Measurements from ENCODE around the gene EEFSEC. TPM values are rescaled to one million over a fixed set of nuclear protein-coding genes. Genes with fewer than 3 reads are reported as not detected.

Gene EEFSEC
- total and polyA plus RNA-seq, 2 experiments from 2014 or later, result 4.9 to 18.7 TPM

DNA sequence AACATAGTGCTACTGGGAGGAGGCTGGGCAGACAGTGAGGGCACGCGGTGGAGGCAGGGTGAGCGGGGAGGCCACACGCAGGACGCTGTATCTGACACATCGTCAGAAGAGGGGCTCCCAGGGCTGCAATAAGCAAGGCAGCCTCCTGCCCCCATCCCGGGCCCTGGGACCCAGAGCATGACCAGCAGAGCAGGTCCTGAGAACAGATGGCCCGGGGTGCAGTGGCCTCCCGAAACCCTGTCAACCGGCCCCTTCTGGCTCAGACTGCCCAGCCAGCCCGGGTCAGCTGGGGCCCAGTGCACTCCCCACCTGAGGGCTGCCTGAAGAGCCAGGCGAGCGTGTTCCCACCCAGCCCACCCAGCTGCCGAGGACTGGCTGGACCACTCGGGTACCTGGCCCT lies 276.0 kb downstream of the EEFSEC start:
- peaks cover 22% of the 10 kb centered on the region for H3K27me3 ChIP-seq (replicated peaks; ENCODE audit: insufficient read depth)
- DNase-seq, result no peak
- H2AFZ ChIP-seq, result no peak overlapping the region
- H3K4me3 ChIP-seq, result no peak overlapping the region
- no peaks in the 10 kb centered on the region for H3K36me3 ChIP-seq (ENCODE audit: low read depth)
- H3K9me2 ChIP-seq (ENCODE audit: insufficient read depth), result no peaks in the 10 kb centered on the region
- WGBS, 2 experiments (ENCODE audit: low coverage in 1 of 2, low lambda C conversion rate in 2 of 2, missing lambda C conversion rate in 2 of 2), result 79 to 81% methylated on average over 15 of the region's 15 CpGs
- H3K79me2 ChIP-seq (ENCODE audit: insufficient read depth), result no peaks in the 10 kb centered on the region
- no peak overlapping the region for H3K9ac ChIP-seq
- H3K4me1 ChIP-seq (ENCODE audit: insufficient read depth), result no peaks in the 10 kb centered on the region
- TF ChIP-seq EZH2 (IDR thresholded peaks at IDR 0.05; ENCODE audit: insufficient read depth, poor library complexity, severe bottlenecking) (no peak), EZH2phosphoT487 (IDR thresholded peaks at IDR 0.05; ENCODE audit: insufficient read depth, low read depth) (no peak)
- H3K9me3 ChIP-seq (ENCODE audit: low read depth), result no peaks in the 10 kb centered on the region
- in situ Hi-C loops (cut with MboI), result loop anchor here (10.0 kb wide), 1 partner anchor 166 kb away; no protein-coding TSS in a partner anchor
- H3F3A ChIP-seq (ENCODE audit: insufficient read depth), result no peaks in the 10 kb centered on the region
- H3K27ac ChIP-seq, result no peak overlapping the region
- H3K4me2 ChIP-seq (ENCODE audit: unreplicated experiment), result no peak overlapping the region
- no peaks in the 10 kb centered on the region for H4K20me1 ChIP-seq (ENCODE audit: insufficient read depth)

DNA sequence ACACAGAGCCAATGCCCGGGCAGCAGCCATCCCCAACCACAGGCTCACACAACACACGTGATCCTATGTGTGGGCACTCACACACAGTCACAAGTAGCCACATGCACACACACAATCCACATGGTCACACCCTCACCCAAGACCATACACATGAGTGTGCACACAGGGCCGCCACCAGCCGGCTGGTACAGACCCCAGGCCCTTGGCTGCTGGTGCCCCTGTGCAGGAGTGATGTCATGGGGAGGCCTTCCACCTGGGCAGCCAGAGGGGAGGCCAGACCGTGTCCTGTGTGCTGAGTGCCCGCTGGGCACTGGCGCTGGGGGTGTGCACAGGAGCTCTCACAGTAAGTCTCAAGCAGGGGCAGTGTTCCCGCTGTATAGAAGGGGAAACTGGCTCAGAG lies 276.5 kb downstream of the EEFSEC start:
- Histone ChIP-seq H3K4me1 (ENCODE audit: insufficient read depth) (no peaks in the 10 kb centered on the region), H3F3A (ENCODE audit: insufficient read depth) (no peaks in the 10 kb centered on the region), H3K9me3 (ENCODE audit: low read depth) (no peaks in the 10 kb centered on the region), H3K9me2 (ENCODE audit: insufficient read depth) (no peaks in the 10 kb centered on the region), H3K36me3 (ENCODE audit: low read depth) (no peaks in the 10 kb centered on the region), H3K27me3 (replicated peaks; ENCODE audit: insufficient read depth) (peaks cover 22% of the 10 kb centered on the region), H3K4me3 (no peak overlapping the region), H3K79me2 (ENCODE audit: insufficient read depth) (no peaks in the 10 kb centered on the region), H3K9ac (no peak overlapping the region), H2AFZ (no peak overlapping the region), H3K4me2 (ENCODE audit: unreplicated experiment) (no peak overlapping the region), H3K27ac (no peak overlapping the region), H4K20me1 (ENCODE audit: insufficient read depth) (no peaks in the 10 kb centered on the region)
- DNase-seq, result no peak
- in situ Hi-C loops (cut with MboI), result loop anchor here (10.0 kb wide), 1 partner anchor 165 kb away; no protein-coding TSS in a partner anchor
- 84 to 90% methylated on average over 8 of the region's 8 CpGs for WGBS, 2 experiments (ENCODE audit: low coverage in 1 of 2, low lambda C conversion rate in 2 of 2, missing lambda C conversion rate in 2 of 2)
- no peak for TF ChIP-seq EZH2phosphoT487 (IDR thresholded peaks at IDR 0.05; ENCODE audit: insufficient read depth, low read depth)
- TF ChIP-seq EZH2 (IDR thresholded peaks at IDR 0.05; ENCODE audit: insufficient read depth, poor library complexity, severe bottlenecking), result no peak

DNA sequence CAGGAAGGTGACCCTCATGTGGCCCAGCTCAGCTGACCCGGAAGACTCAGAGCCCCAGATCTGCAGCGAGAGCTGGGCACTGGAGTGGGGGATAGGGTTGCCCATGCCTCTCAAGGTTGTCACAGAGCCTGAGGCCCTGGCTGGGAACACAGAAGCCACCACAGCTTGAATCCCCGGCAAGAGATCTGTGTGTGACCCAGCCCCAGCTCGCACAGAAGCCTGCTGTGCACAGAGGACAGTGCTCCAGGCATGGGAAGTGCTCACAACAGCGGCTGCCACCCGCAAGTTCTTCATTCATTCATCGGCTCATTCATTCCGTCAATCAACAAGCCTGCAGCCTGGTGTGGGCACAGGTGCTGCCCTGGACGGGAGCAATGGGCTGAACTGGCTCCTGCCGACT lies 277.0 kb downstream of the EEFSEC start:
- peaks cover 22% of the 10 kb centered on the region for H3K27me3 ChIP-seq (replicated peaks; ENCODE audit: insufficient read depth)
- in situ Hi-C loops (cut with MboI), result no loop called here
- no peaks in the 10 kb centered on the region for H3K36me3 ChIP-seq (ENCODE audit: low read depth)
- no peak overlapping the region for H3K4me2 ChIP-seq (ENCODE audit: unreplicated experiment)
- no peaks in the 10 kb centered on the region for H3K9me3 ChIP-seq (ENCODE audit: low read depth)
- H3K4me3 ChIP-seq, result no peak overlapping the region
- TF ChIP-seq EZH2phosphoT487 (IDR thresholded peaks at IDR 0.05; ENCODE audit: insufficient read depth, low read depth), result no peak
- H3K9ac ChIP-seq, result no peak overlapping the region
- no peaks in the 10 kb centered on the region for H3F3A ChIP-seq (ENCODE audit: insufficient read depth)
- no peak overlapping the region for H3K27ac ChIP-seq
- H2AFZ ChIP-seq, result no peak overlapping the region
- H4K20me1 ChIP-seq (ENCODE audit: insufficient read depth), result no peaks in the 10 kb centered on the region
- 63 to 77% methylated on average over 10 of the region's 10 CpGs for WGBS, 2 experiments (ENCODE audit: low coverage in 1 of 2, low lambda C conversion rate in 2 of 2, missing lambda C conversion rate in 2 of 2)
- H3K4me1 ChIP-seq (ENCODE audit: insufficient read depth), result no peaks in the 10 kb centered on the region
- no peaks in the 10 kb centered on the region for H3K79me2 ChIP-seq (ENCODE audit: insufficient read depth)
- no peaks in the 10 kb centered on the region for H3K9me2 ChIP-seq (ENCODE audit: insufficient read depth)
- no peak for DNase-seq

DNA sequence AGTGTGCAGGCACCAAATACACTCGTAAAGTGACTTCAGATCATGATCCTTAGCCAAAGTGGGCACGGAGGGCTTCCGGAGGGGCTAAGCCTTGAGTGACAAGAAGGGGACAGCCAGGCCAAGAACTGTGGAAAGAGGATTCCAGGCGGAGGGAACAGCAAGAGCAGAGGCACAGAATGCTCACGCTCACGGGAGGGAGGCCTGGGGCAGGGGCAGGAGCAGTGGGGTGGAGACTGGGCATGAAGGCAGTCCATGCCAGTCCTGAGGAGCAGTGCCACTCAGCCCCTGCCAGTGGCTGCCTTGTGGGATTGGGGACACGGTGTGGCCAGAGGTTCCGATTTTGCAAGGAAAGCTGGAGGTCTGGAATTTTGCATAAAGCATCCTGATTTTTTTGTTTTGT lies 277.4 kb downstream of the EEFSEC start:
- no peak for DNase-seq
- Histone ChIP-seq H3K27me3 (replicated peaks; ENCODE audit: insufficient read depth) (peaks cover 22% of the 10 kb centered on the region), H3K9ac (no peak overlapping the region), H3K27ac (no peak overlapping the region), H3K4me3 (no peak overlapping the region), H3K36me3 (ENCODE audit: low read depth) (no peaks in the 10 kb centered on the region), H3K9me3 (ENCODE audit: low read depth) (no peaks in the 10 kb centered on the region), H4K20me1 (ENCODE audit: insufficient read depth) (no peaks in the 10 kb centered on the region), H3K79me2 (ENCODE audit: insufficient read depth) (no peaks in the 10 kb centered on the region), H3K9me2 (ENCODE audit: insufficient read depth) (no peaks in the 10 kb centered on the region), H3F3A (ENCODE audit: insufficient read depth) (no peaks in the 10 kb centered on the region), H3K4me2 (ENCODE audit: unreplicated experiment) (no peak overlapping the region), H3K4me1 (ENCODE audit: insufficient read depth) (no peaks in the 10 kb centered on the region), H2AFZ (no peak overlapping the region)
- 72 to 77% methylated on average over 8 of the region's 8 CpGs for whole genome bisulfite sequencing, 2 experiments (ENCODE audit: low coverage in 1 of 2, low lambda C conversion rate in 2 of 2, missing lambda C conversion rate in 2 of 2)
- in situ Hi-C loops (cut with MboI), result no loop called here
- TF ChIP-seq EZH2 (IDR thresholded peaks at IDR 0.05; ENCODE audit: insufficient read depth, poor library complexity, severe bottlenecking), result no peak
- no peak for TF ChIP-seq EZH2phosphoT487 (IDR thresholded peaks at IDR 0.05; ENCODE audit: insufficient read depth, low read depth)

DNA sequence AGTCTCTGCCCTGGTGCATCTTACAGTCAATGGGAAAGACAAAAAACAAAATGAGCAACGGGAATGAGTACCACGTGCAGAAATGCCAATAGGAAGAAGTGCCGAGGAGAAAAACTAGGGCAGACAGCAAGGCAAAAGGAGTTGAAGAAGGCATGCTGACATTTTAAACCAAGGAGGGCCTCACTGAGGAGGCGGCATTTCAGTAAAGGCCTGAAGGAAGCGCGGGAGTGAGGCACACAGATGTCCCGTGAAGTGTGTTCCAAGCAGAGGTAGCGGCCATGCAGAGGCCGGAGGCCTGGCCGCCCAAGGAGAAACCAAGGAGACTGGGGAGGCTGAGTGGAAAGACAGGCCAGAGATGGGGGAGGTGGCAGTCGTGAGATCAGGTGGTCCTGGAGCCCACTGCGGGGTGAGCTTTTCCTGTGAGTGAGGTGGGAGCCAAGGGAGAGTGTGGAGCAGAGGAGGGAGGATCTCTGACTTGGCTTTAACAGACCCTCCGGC lies 278.6 kb downstream of the EEFSEC start:
- TF ChIP-seq EZH2phosphoT487 (IDR thresholded peaks at IDR 0.05; ENCODE audit: insufficient read depth, low read depth) (no peak), EZH2 (IDR thresholded peaks at IDR 0.05; ENCODE audit: insufficient read depth, poor library complexity, severe bottlenecking) (no peak)
- H3K9me2 ChIP-seq (ENCODE audit: insufficient read depth), result no peaks in the 10 kb centered on the region
- no peak overlapping the region for H3K9ac ChIP-seq
- H3K27ac ChIP-seq, result no peak overlapping the region
- H3F3A ChIP-seq (ENCODE audit: insufficient read depth), result no peaks in the 10 kb centered on the region
- peaks cover 22% of the 10 kb centered on the region for H3K27me3 ChIP-seq (replicated peaks; ENCODE audit: insufficient read depth)
- H3K4me1 ChIP-seq (ENCODE audit: insufficient read depth), result no peaks in the 10 kb centered on the region
- no peaks in the 10 kb centered on the region for H3K79me2 ChIP-seq (ENCODE audit: insufficient read depth)
- no peaks in the 10 kb centered on the region for H3K9me3 ChIP-seq (ENCODE audit: low read depth)
- no peaks in the 10 kb centered on the region for H4K20me1 ChIP-seq (ENCODE audit: insufficient read depth)
- in situ Hi-C loops (cut with MboI), result no loop called here
- 50 to 63% methylated on average over 13 of the region's 13 CpGs for WGBS, 2 experiments (ENCODE audit: low coverage in 1 of 2, low lambda C conversion rate in 2 of 2, missing lambda C conversion rate in 2 of 2)
- H3K4me2 ChIP-seq (ENCODE audit: unreplicated experiment), result no peak overlapping the region
- no peak for DNase-seq
- no peak overlapping the region for H2AFZ ChIP-seq
- no peaks in the 10 kb centered on the region for H3K36me3 ChIP-seq (ENCODE audit: low read depth)
- H3K4me3 ChIP-seq, result no peak overlapping the region

All from GM23248 (cell line).